ENCODE data around the gene CSNK1E.

The CSNK1E gene

GRCh38 chr22:38327805-38328204 is 10.6 kb upstream of the CSNK1E start:
- peak in 1 of 2 experiments; percentile 40 for DNase-seq (ENCODE audit: low read depth in 2 of 2)

GRCh38 chr22:38327396-38327795 is 10.2 kb upstream of the CSNK1E start:
- no peak for DNase-seq (ENCODE audit: low read depth in 2 of 2)

GRCh38 chr22:38325587-38325986 is 8.4 kb upstream of the CSNK1E start:
- no peak for DNase-seq (ENCODE audit: low read depth in 2 of 2)

GRCh38 chr22:38320605-38321402 is 3.6 kb upstream of the CSNK1E start:
- DNase-seq (ENCODE audit: low read depth in 2 of 2), result no peak

- no peak for DNase-seq (ENCODE audit: low read depth in 2 of 2)
These were observed 1.9 kb upstream of the CSNK1E start for GRCh38 chr22:38318792-38319773.

GRCh38 chr22:38317995-38318715 is 922 bp upstream of the CSNK1E start:
- DNase-seq (ENCODE audit: low read depth in 2 of 2), result peak in 1 of 2 experiments; percentile 56

- DNase-seq (ENCODE audit: low read depth in 2 of 2), result no peak
These were observed 690 bp downstream of the CSNK1E start for GRCh38 chr22:38316364-38317121.

GRCh38 chr22:38315823-38316363 is 1.3 kb downstream of the CSNK1E start:
- DNase-seq (ENCODE audit: low read depth in 2 of 2), result no peak

- no peak for DNase-seq (ENCODE audit: low read depth in 2 of 2)
These were observed 2.1 kb downstream of the CSNK1E start for GRCh38 chr22:38314933-38315822.

GRCh38 chr22:38314051-38314932 is 2.9 kb downstream of the CSNK1E start:
- DNase-seq (ENCODE audit: low read depth in 2 of 2), result no peak

GRCh38 chr22:38313384-38313955 is 3.8 kb downstream of the CSNK1E start:
- peak; percentile 73 to 74 for DNase-seq (ENCODE audit: low read depth in 2 of 2)

GRCh38 chr22:38312261-38312800 is 4.9 kb downstream of the CSNK1E start:
- DNase-seq (ENCODE audit: low read depth in 2 of 2), result no peak

GRCh38 chr22:38311323-38311620 is 6.0 kb downstream of the CSNK1E start:
- no peak for DNase-seq (ENCODE audit: low read depth in 2 of 2)

- no peak for DNase-seq (ENCODE audit: low read depth in 2 of 2)
These were observed 6.5 kb downstream of the CSNK1E start for GRCh38 chr22:38310518-38311322.

- DNase-seq (ENCODE audit: low read depth in 2 of 2), result no peak
These were observed 7.4 kb downstream of the CSNK1E start for GRCh38 chr22:38309614-38310517.

GRCh38 chr22:38308791-38309498 is 8.3 kb downstream of the CSNK1E start:
- DNase-seq (ENCODE audit: low read depth in 2 of 2), result no peak
